ENCODE measurements around the gene SLFNL1.

- TF ChIP-seq RAD21 (IDR thresholded peaks at IDR 0.05) (no peak), FOXA1 (IDR thresholded peaks at IDR 0.05) (no peak), CTCF (IDR thresholded peaks at IDR 0.05; ENCODE audit: low read depth, low read length, missing input control) (no peak)
Measured at GRCh38 chr1:40974945-40975344, 46.6 kb downstream of the SLFNL1 start.
